Peyer's patch (tissue), 4 donors: ENCODE measurements around the gene PRM1. TPM values are rescaled to one million over a fixed set of nuclear protein-coding genes. Genes with fewer than 3 reads are reported as not detected.

Source experiments
- DNase-seq, 3 donors: peaks; one replicate each; pipeline ENCODE4 v3.0.0-alpha.2; 2017 to 2019
- H3K27ac ChIP-seq, 4 donors: fragments of 200-600 bp; sonication (generic); one replicate each; pipeline ENCODE4 v1.5.1; 2016 to 2019
- H3K27me3 ChIP-seq, 2 donors: fragments of 200-600 bp; sonication (generic); one replicate each; pipeline ENCODE4 v1.5.1; 2019
- H3K36me3 ChIP-seq, 3 donors: fragments of 200-600 bp; sonication (generic); one replicate each; pipeline ENCODE4 v1.5.1; 2016 to 2019
- H3K4me1 ChIP-seq, 4 donors: fragments of 200-600 bp; sonication (generic); one replicate each; pipeline ENCODE4 v1.5.1; 2016 to 2019
- H3K4me3 ChIP-seq, 4 donors: fragments of 200-600 bp; sonication (generic); 1 replicate in 3 of 4; 2 replicates in 1 of 4; pipeline ENCODE4 v1.5.1; 2016 to 2019; ENCODE audit warnings: mild to moderate bottlenecking in 1 of 4
- H3K9me3 ChIP-seq, 4 donors: fragments of 200-600 bp; sonication (generic); one replicate each; pipeline ENCODE4 v1.5.1; 2016 to 2019; ENCODE audit warnings: mild to moderate bottlenecking in 1 of 4
- POLR2A ChIP-seq, 2 donors: fragments of 450-650 bp; IDR thresholded peaks; one replicate each; pipeline ENCODE4 v1.5.1; 2017; ENCODE audit warnings: antibody characterized with exemption in 2 of 2, mild to moderate bottlenecking in 2 of 2, moderate library complexity in 2 of 2
- total RNA-seq, 4 donors: library from RNA; depleted of rRNA; stranded (reverse); fragments of >200 nt; gene quantifications; one replicate each; pipeline ENCODE4 v1.1.0, GENCODE V29; 2016
- TF ChIP-seq, protein P1 (sequence below), 6 experiments: fragments of 450-650 bp in 4 of 6; fragments of 200-600 bp in 2 of 6; sonication (generic) in 1 of 6; IDR thresholded peaks; one replicate each; pipeline ENCODE4 v1.5.1; 2017 to 2019; ENCODE audit warnings: antibody characterized with exemption in 6 of 6, mild to moderate bottlenecking in 3 of 6, moderate library complexity in 1 of 6

The PRM1 gene
- total RNA-seq, 4 donors from 2014 or later: not detected

DNA sequence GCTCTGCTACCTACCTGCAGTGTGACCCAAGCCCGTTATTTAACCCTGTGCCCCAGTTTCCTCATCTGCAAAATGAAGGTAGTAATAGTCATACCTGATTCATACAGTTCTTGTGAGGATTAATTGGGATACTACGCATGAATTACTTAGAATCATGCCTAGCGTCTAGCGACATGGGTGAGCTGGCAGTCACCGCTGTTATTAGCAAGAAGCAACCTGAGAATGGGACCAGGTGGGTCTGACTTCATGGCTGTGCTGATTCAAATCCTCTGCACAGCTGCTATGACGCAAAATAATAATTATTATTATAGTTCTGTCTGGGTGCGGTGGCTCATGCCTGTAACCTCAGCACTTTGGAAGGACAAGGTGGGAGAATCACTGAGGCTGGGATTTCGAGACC is 33.0 kb downstream of the PRM1 start:
- TF ChIP-seq, protein P1, sequence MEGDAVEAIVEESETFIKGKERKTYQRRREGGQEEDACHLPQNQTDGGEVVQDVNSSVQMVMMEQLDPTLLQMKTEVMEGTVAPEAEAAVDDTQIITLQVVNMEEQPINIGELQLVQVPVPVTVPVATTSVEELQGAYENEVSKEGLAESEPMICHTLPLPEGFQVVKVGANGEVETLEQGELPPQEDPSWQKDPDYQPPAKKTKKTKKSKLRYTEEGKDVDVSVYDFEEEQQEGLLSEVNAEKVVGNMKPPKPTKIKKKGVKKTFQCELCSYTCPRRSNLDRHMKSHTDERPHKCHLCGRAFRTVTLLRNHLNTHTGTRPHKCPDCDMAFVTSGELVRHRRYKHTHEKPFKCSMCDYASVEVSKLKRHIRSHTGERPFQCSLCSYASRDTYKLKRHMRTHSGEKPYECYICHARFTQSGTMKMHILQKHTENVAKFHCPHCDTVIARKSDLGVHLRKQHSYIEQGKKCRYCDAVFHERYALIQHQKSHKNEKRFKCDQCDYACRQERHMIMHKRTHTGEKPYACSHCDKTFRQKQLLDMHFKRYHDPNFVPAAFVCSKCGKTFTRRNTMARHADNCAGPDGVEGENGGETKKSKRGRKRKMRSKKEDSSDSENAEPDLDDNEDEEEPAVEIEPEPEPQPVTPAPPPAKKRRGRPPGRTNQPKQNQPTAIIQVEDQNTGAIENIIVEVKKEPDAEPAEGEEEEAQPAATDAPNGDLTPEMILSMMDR (IDR thresholded peaks at IDR 0.05): no peak
- TF ChIP-seq POLR2A (IDR thresholded peaks at IDR 0.05): no peak
- Histone ChIP-seq H3K9me3 (no peaks in the 10 kb centered on the region), H3K36me3 (no peaks in the 10 kb centered on the region), H3K4me3 (no peak overlapping the region), H3K27me3 (no peaks in the 10 kb centered on the region), H3K4me1 (no peaks in the 10 kb centered on the region), H3K27ac (no peak overlapping the region)
- no peak for DNase-seq

DNA sequence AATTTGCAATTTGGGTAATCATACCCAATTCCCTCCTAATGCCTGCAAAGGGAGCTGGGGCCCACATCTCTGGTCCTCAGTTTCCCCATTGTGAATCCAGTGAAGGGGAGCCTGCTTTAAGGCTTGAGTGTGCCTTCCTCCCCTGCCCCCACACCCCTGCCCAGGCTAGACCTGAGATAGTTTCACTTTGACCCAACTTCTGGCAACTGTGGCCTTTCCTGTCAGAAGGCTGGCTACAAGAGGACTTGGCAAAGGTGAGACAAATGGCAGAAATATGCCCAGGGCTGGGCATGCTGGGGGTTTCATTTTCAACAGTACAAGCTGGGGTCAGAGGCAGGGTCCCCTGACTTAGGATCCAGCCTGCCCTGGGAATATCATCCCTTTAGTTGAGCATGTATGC is 35.1 kb downstream of the PRM1 start:
- TF ChIP-seq POLR2A (IDR thresholded peaks at IDR 0.05): no peak
- TF ChIP-seq, protein P1 (IDR thresholded peaks at IDR 0.05): no peak
- no peak for DNase-seq
- no peaks in the 10 kb centered on the region for H3K36me3 ChIP-seq
- no peak overlapping the region for H3K27ac ChIP-seq
- no peaks in the 10 kb centered on the region for H3K4me1 ChIP-seq
- no peaks in the 10 kb centered on the region for H3K9me3 ChIP-seq
- H3K4me3 ChIP-seq: no peak overlapping the region
- H3K27me3 ChIP-seq: no peaks in the 10 kb centered on the region

GRCh38 chr16:11245222-11245737 is 35.9 kb downstream of the PRM1 start:
- Histone ChIP-seq H3K27me3 (no peaks in the 10 kb centered on the region), H3K4me1 (no peaks in the 10 kb centered on the region), H3K9me3 (no peaks in the 10 kb centered on the region), H3K36me3 (no peaks in the 10 kb centered on the region), H3K4me3 (no peak overlapping the region), H3K27ac (no peak overlapping the region)
- TF ChIP-seq, protein P1 (IDR thresholded peaks at IDR 0.05): no peak
- no peak for TF ChIP-seq POLR2A (IDR thresholded peaks at IDR 0.05)
- DNase-seq: no peak

DNA sequence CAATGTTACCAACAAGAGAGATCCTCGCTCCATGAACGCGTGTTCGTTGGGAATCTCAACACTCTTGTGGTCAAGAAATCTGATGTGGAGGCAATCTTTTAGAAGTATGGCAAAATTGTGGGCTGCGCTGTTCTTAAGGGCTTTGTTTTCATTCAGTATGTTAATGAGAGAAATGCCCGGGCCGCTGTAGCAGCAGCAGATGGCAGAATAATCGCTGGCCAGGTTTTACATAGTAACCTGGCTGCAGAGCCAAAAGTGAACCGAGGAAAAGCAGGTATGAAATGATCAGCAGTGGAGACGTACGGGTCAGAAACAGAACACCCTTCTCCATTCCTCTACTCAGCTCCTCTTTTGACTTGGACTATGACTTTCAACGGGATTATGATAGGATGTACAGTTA is 38.5 kb downstream of the PRM1 start:
- H3K4me1 ChIP-seq: no peaks in the 10 kb centered on the region
- TF ChIP-seq POLR2A (IDR thresholded peaks at IDR 0.05): no peak
- TF ChIP-seq, protein P1 (IDR thresholded peaks at IDR 0.05): no peak
- no peak for DNase-seq
- no peak overlapping the region for H3K27ac ChIP-seq
- no peaks in the 10 kb centered on the region for H3K36me3 ChIP-seq
- H3K9me3 ChIP-seq: no peaks in the 10 kb centered on the region
- no peaks in the 10 kb centered on the region for H3K27me3 ChIP-seq
- H3K4me3 ChIP-seq: no peak overlapping the region

DNA sequence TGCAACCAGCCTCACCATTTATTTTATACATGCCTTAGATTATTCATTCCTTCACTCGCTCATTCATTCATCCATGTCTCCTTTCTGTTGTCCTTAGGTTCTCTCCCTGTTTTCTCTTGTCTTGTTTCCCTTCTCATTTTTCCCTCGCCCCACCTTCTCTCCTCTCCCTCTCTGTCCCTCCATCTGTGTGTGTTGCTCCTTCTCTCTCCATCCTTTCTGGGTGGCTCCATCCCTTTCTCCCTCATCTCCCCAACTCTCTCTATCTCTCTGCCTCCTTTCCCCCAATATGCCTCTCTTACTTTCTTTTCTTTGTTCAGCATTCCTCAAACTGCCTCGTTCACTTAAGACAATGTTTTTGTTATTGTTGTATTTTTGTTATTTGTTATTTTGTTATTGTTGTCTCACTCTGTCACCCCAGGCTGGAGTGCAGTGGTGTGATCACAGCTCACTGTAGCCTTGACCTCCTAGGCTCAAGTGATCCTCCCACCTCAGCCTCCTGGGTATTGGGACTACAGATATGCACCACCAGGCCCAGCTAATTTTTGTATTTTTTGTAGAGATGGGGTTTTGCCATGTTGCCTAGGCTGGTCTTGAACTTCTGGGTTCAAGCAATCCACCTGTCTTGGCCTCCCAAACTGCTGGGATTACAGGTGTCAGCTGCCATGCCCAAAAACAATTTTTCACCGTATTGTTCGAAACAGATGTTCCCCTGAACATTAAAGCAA is 39.5 kb downstream of the PRM1 start:
- H3K36me3 ChIP-seq: no peaks in the 10 kb centered on the region
- no peak for DNase-seq
- H3K27me3 ChIP-seq: no peaks in the 10 kb centered on the region
- no peaks in the 10 kb centered on the region for H3K4me1 ChIP-seq
- no peak overlapping the region for H3K27ac ChIP-seq
- H3K4me3 ChIP-seq: no peak overlapping the region
- H3K9me3 ChIP-seq: no peaks in the 10 kb centered on the region
- TF ChIP-seq, protein P1 (IDR thresholded peaks at IDR 0.05): no peak
- no peak for TF ChIP-seq POLR2A (IDR thresholded peaks at IDR 0.05)
